ENCODE data around the gene TBC1D4.
"Not testable (repeated sequence)": the region's sequence is repeated elsewhere in the genome, so short reads cannot be mapped to it uniquely, and the experiment has no call there.

Gene TBC1D4

GRCh38 chr13:75312884-75313520, 169.0 kb downstream of the TBC1D4 start:
- DNase-seq: peak; percentile 21

- DNase-seq: no peak
These were observed 171.9 kb downstream of the TBC1D4 start for GRCh38 chr13:75309981-75310580.

DNA sequence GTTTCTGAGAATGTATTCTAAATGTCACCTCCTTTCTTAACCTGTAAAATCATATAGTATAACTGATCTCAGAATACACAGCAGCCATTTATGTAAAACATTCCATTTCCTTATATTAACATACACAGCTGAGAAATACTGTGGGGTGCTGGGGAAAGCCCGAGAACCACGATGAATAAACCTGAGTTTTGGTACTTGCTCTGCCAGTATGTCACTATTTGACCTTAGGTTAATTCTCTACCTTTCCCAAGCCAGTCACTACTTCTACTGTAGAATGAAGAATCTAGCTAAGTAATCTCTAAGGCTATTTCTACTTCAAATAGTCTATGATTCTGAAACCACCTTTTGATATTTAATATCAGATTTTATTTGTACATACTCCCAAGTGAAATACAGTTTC, 173.7 kb downstream of the TBC1D4 start:
- DNase-seq: peak; percentile 38

GRCh38 chr13:75307370-75307949, 174.5 kb downstream of the TBC1D4 start:
- no peak for DNase-seq

- not testable (repeated sequence) for DNase-seq
These were observed 175.0 kb downstream of the TBC1D4 start for GRCh38 chr13:75306967-75307366.

DNA sequence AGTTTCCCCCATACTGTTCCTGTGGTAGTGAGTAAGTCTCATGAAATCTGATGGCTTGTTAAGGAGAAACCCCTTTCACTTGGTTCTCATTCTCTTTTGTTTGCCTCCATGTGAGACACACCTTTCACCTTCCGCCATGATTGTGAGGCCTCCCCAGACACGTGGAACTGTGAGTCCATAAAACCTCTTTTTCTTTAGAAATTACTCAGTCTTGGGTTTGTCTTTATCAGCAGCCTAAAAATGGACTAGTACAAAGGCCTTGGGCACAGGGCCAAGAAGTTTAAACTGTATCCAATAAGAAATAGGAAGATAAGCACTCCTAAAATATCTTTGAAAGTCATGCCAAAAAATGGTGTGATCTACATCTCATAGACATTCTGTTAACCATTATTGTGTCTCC, 176.9 kb downstream of the TBC1D4 start:
- no peak for DNase-seq

- DNase-seq: no peak
These were observed 178.7 kb downstream of the TBC1D4 start for GRCh38 chr13:75303263-75303662.

- no peak for DNase-seq
These were observed 179.8 kb downstream of the TBC1D4 start for GRCh38 chr13:75302071-75302698.

GRCh38 chr13:75299913-75300862, 181.8 kb downstream of the TBC1D4 start:
- no peak for DNase-seq

DNA sequence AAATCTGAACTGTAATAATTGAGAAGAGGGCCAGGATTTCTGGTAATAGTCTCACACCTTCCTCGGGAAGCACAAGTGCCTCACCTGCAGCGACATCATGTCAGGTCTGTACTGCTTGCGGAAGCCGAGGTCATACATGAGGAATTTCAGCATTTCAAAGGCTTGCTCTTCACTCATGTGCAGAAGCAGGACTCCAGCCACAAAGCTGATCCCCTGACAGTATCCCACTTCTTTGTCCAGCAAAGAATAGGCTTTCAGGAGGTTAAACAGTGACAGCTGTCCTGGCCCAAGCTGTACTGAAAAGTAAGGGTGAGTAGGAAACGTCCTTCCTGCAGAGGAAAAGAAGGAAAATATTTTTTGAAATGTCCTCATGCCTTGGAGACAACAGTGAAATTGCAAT, 182.7 kb downstream of the TBC1D4 start:
- no peak for DNase-seq

GRCh38 chr13:75296641-75297040, 185.3 kb downstream of the TBC1D4 start:
- DNase-seq: no peak

DNA sequence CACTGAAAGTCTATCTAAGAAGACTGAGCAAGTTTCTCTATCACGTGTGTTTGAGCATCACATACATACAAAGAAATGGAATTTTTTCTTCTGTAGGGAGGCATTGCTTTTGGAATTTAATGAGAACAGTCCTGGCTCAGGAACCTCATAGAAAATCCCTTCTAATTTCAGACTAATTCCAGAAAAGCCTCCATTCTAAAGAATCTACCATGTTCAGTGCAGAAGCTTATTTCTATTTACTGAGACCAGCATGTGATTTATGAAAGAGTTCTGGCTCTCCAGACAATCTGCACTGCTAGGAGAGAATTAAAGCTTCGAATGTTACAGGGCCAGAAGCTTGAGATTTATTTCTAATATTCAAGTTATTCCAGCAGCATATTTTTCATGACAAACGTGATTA, 186.8 kb downstream of the TBC1D4 start:
- DNase-seq: no peak

GRCh38 chr13:75294110-75294509, 187.9 kb downstream of the TBC1D4 start:
- DNase-seq: no peak

GRCh38 chr13:75285310-75285709, 196.7 kb downstream of the TBC1D4 start:
- no peak for DNase-seq

DNA sequence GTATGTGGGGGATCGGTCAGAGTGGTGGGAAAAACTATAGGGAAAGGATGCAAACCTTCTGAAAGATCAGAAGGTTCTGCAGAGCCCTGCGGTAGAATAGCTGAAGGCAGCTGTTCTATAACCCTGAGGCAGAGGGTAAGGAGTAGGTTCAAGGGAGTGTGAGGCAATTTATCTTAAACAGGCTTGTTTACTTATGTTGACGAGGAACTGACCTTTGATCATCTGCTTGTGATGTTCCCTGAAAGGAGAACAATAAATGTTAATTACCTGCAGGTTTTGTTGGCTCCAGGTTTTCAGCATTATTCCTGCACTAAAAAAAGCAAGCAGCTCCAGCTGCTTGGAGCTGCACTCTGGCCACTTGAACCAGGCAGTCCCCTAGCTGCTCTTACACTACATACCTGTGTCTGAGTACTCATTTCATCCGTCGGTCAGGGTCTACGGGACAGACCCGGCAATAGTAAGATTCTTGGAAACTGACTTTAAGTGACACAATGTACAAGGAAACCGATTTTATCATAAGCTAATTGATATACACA, 202.1 kb downstream of the TBC1D4 start:
- DNase-seq: no peak

GRCh38 chr13:75273695-75274094, 208.3 kb downstream of the TBC1D4 start:
- not testable (repeated sequence) for DNase-seq

GRCh38 chr13:75271846-75272245, 210.1 kb downstream of the TBC1D4 start:
- no peak for DNase-seq

DNA sequence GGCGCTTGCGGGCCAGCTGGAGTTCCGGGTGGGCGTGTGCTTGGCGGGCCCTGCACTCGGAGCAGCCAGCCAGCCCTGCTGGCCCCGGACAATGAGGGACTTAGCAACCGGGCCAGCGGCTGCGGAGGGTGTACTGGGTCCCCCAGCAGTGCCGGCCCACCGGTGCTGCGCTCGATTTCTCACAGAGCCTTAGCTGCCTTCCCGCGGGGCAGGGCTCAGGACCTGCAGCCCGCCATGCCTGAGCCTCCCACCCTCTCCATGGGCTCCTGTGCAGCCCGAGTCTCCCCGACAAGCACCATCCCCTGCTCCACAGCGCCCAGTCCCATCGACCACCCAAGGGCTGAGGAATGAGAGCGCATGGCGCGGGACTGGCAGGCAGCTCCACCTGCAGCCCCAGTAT, 213.5 kb downstream of the TBC1D4 start:
- not testable (repeated sequence) for DNase-seq

DNA sequence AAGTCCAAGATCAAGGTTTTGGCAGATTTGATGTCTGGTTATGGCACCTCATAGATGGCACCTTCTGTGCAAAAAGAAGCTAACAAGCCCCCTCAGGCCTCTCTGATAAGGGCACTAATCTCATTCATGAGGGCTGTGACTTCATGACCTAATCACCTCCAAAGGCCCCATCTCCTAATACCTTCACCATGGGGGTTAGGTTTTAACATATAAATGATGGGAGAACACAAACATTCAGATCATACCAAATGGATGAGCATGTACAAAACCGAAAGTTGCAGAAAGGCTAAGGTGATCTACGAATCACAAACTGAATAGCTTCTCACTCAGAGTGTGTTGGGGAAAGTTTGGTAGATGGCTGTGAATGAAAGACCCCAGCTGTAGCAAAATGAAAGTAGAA, 217.4 kb downstream of the TBC1D4 start:
- DNase-seq: no peak

- DNase-seq: no peak
These were observed 218.1 kb downstream of the TBC1D4 start for GRCh38 chr13:75263741-75264407.

- DNase-seq: no peak
These were observed 223.7 kb downstream of the TBC1D4 start for GRCh38 chr13:75258159-75258782.

DNA sequence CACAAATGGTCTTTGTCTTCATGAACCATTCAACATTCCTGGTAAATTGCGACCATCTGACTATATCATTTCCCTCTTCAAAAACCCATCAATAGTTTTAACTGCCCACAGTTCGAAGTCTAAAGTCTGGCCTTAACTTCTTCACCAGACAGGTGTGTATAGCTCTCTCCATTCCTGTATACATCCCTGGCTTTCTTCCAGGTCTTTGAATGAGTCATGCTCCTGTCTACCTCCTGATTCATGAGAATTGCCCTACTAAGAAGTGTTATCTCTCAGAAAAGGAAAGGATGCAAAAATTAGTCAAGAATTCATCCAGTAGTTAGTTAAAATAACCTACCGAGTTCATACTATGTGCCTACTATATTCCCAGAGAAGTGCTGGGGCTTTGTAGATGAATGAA, 225.0 kb downstream of the TBC1D4 start:
- no peak for DNase-seq
